Activated naive CD8-positive, alpha-beta T cell treated with anti-CD3 and anti-CD28 coated beads, Interleukin-2, amount 10 ng/mL, durations not matched to agents 7 days and 5 days (primary cell): Measurements from ENCODE around the gene PADI3. TPM values are rescaled to one million over a fixed set of nuclear protein-coding genes. Genes with fewer than 3 reads are reported as not detected.

Experiments
- ATAC-seq: fragments of 150-1000 bp; cut with Tn5 transposase; one replicate; pipeline ENCODE4 v1.10.0; 2021; ENCODE audit warnings: low read depth, moderate library complexity
- POLR2A ChIA-PET: fragments of 350-600 bp; sonication (Branson Sonifier 250); formaldehyde crosslinking; loops from one replicate; lab custom pipeline; 2021; ENCODE audit warnings: antibody characterized with exemption; lab: Charles Lee
- DNase-seq: peaks from one replicate; pipeline ENCODE4 v3.0.0; 2021
- H3K27ac Mint-ChIP-seq: one replicate; pipeline ENCODE4 v1.8.0; 2022; ENCODE audit warnings: mild to moderate bottlenecking, mixed read lengths
- H3K27me3 Mint-ChIP-seq: one replicate; pipeline ENCODE4 v1.8.0; 2022; ENCODE audit warnings: mild to moderate bottlenecking, moderate library complexity, mixed read lengths
- H3K36me3 Mint-ChIP-seq: one replicate; pipeline ENCODE4 v1.8.0; 2021; ENCODE audit warnings: mild to moderate bottlenecking, mixed read lengths
- H3K4me1 Mint-ChIP-seq: one replicate; pipeline ENCODE4 v1.8.0; 2021; ENCODE audit warnings: mixed read lengths
- H3K4me3 Mint-ChIP-seq: one replicate; pipeline ENCODE4 v1.8.0; 2022; ENCODE audit warnings: mild to moderate bottlenecking, moderate library complexity, mixed read lengths
- H3K9me3 Mint-ChIP-seq: one replicate; pipeline ENCODE4 v1.8.0; 2021; ENCODE audit warnings: mixed read lengths
- total RNA-seq, 2 experiments: library from RNA; stranded (reverse); gene quantifications; one replicate each; pipeline ENCODE4 v1.2.3, GENCODE V29; 2021

The PADI3 gene
- not detected for total RNA-seq

- no peak for DNase-seq
Measured at GRCh38 chr1:17248781-17249180, at the start of gene PADI3. PADI3 (plus strand) TSS chr1:17249098; CDS start chr1:17249138, 40 bp downstream.

DNA sequence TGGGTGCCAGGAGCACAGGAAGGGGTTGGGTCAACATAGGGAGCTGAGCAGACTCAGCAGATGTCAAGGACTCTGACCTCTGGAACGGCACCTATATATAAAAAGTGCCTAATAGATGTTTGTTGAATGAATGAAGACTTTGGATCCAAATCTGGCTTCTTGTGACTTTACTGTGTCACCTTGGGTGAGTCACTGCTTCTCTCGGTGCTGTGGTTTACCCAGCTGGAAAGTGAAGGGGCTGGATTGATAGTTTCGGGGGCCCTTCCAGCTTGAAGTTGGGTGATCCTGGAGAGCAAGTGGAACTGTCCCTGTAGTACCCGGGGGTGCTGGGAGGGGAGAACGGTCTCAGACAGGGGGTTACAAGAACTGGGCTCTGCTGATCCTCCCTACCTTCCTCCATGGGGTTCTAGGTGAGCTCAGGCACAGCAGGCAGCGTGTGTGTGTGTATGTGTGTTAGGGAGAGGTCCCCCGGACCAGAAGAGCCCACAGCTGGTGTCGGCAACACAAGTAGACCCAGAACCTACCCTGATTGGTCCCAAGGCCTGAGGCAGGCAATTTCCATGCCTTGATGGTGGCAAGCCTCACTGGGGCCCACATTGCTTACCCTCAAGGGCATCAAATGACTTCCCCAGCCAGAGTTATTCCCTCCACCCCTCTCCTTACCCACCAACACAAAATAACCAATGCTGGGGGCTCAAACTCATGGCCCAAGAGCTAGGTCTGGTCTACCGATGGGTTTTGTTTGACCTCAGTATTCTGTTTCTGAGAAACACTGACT is 49.4 kb upstream of the PADI3 start:
- Mint-ChIP-seq H3K4me1 (peaks cover 36% of the 10 kb centered on the region), H3K27ac (no peak overlapping the region), H3K9me3 (no peaks in the 10 kb centered on the region), H3K4me3 (no peak overlapping the region), H3K36me3 (no peaks in the 10 kb centered on the region), H3K27me3 (peaks cover 23% of the 10 kb centered on the region)
- peak; percentile 25 for DNase-seq
- POLR2A ChIA-PET, result interaction anchor here (2.0 kb wide), 1 partner anchor 9 kb away, joined by 5 read pairs; no protein-coding TSS in a partner anchor
- ATAC-seq, result no peak

More at GRCh38 chr1:17248781-17249180, at the start of gene PADI3:
- H3K27ac Mint-ChIP-seq, result no peak within 1 kb of the TSS
- H3K4me3 Mint-ChIP-seq, result no peak within 1 kb of the TSS
- H3K36me3 Mint-ChIP-seq, result no peaks in the 10 kb centered on the region
- POLR2A ChIA-PET, result no interaction called here
- no peaks in the 10 kb centered on the region for H3K4me1 Mint-ChIP-seq
- no peak for ATAC-seq
- peaks cover 6% of the 10 kb centered on the region for H3K27me3 Mint-ChIP-seq
- H3K9me3 Mint-ChIP-seq, result no peaks in the 10 kb centered on the region

GRCh38 chr1:17200246-17200645 is 48.7 kb upstream of the PADI3 start:
- POLR2A ChIA-PET, result interaction anchor here (2.0 to 2.2 kb wide), 2 partner anchors 8 to 18 kb away, joined by 5 to 6 read pairs; no protein-coding TSS in a partner anchor
- no peak overlapping the region for H3K4me3 Mint-ChIP-seq
- DNase-seq (no peak), ATAC-seq (no peak)
- H3K4me1 Mint-ChIP-seq, result peaks cover 37% of the 10 kb centered on the region
- H3K36me3 Mint-ChIP-seq, result no peaks in the 10 kb centered on the region
- peaks cover 29% of the 10 kb centered on the region for H3K27me3 Mint-ChIP-seq
- H3K27ac Mint-ChIP-seq, result no peak overlapping the region
- H3K9me3 Mint-ChIP-seq, result no peaks in the 10 kb centered on the region

- Mint-ChIP-seq H3K27ac (peak overlapping the region; percentile 79), H3K27me3 (peaks cover 34% of the 10 kb centered on the region), H3K36me3 (no peaks in the 10 kb centered on the region), H3K4me1 (peaks cover 40% of the 10 kb centered on the region), H3K9me3 (no peaks in the 10 kb centered on the region), H3K4me3 (peak overlapping the region; percentile 72)
- DNase-seq (no peak), ATAC-seq (no peak)
- POLR2A ChIA-PET, result interaction anchor here (1.6 to 2.2 kb wide), 2 partner anchors 12 to 19 kb away, joined by 6 to 11 read pairs; no protein-coding TSS in a partner anchor
Measured at GRCh38 chr1:17200756-17201155, 48.1 kb upstream of the PADI3 start.

DNA sequence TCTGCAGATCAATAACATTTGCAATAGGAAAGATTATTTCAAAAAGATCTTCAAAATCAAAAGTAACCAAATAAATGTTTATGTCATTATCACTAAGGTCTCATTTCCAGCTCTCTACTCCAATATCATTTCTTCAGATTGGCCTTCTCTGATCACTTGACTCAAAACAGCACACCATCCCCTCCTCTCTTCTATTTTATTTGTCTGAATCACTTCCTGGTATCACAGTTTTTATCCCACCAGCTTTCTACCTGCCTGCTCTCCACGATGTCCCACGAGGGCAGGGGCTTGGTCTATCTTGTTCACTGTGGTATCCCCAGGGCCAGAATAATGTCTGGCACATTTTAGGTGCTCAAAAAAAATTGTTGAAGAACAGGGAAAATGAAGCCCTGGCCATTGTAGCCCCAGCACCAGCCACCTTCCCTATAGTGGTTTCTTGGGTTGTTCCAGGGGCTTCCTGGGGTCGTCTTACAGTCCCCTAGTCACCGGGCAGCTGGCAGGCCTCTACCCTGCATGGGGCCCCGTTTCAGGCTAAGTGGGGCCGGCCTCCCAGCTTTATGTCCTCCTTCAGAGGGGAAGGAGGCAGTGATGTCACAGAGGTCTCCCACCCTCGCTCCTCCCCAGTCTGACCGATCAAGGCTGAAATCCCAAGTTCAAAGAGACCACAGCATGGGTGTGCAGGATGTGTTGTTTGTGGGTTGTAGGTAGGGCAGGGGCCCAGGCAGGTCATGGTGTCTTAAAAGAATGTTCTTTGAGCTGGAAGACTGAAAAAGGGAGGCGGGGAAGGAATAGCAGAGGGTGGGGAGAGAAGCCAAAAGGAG is 47.5 kb upstream of the PADI3 start:
- no peaks in the 10 kb centered on the region for H3K36me3 Mint-ChIP-seq
- H3K4me1 Mint-ChIP-seq, result peaks cover 41% of the 10 kb centered on the region
- DNase-seq (peak; percentile 65), ATAC-seq (peak; percentile 79)
- no peaks in the 10 kb centered on the region for H3K9me3 Mint-ChIP-seq
- peak overlapping the region; percentile 72 for H3K4me3 Mint-ChIP-seq
- peaks cover 35% of the 10 kb centered on the region for H3K27me3 Mint-ChIP-seq
- H3K27ac Mint-ChIP-seq, result peak overlapping the region; percentile 79
- POLR2A ChIA-PET, result interaction anchor here (0.7 to 2.2 kb wide), 3 partner anchors 9 to 20 kb away, joined by 3 to 11 read pairs (median 6); no protein-coding TSS in a partner anchor

- DNase-seq, result no peak
- peaks cover 27% of the 10 kb centered on the region for H3K27me3 Mint-ChIP-seq
- no peaks in the 10 kb centered on the region for H3K9me3 Mint-ChIP-seq
- no peak within 1 kb of the TSS for H3K4me3 Mint-ChIP-seq
- POLR2A ChIA-PET, result interaction anchor here (1.3 kb wide), 1 partner anchor 8 kb away, joined by 4 read pairs; no protein-coding TSS in a partner anchor
- no peak for ATAC-seq
- peak within 1 kb of the TSS; percentile 72 for H3K27ac Mint-ChIP-seq
- peaks cover 55% of the 10 kb centered on the region for H3K4me1 Mint-ChIP-seq
- no peaks in the 10 kb centered on the region for H3K36me3 Mint-ChIP-seq
Measured at GRCh38 chr1:17204546-17205440, 44.1 kb upstream of the PADI3 start, which contains the start of gene PADI1. PADI1 (plus strand) TSS chr1:17205128; CDS start chr1:17205218, 90 bp downstream.

DNA sequence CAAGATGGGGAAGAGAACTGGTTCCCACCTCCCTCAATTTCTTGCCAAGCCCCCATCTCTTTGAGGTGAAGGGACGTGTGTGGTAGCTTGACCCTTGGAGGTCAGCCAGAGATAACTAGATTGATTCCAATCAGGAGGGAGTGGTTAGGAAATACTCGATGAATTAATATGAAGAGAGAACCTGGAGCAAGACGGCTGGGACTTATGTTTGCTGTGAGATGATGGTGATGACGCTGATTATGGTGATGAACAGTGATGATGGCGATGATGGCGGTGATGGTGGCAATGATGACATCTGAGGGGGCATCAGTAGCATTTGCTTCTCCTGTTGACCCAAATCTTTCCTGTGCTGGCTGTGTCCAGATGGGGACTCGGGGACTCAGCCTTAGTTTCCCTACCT is 43.2 kb upstream of the PADI3 start:
- ATAC-seq (no peak), DNase-seq (no peak)
- POLR2A ChIA-PET, result no interaction called here
- H3K9me3 Mint-ChIP-seq, result no peaks in the 10 kb centered on the region
- no peak overlapping the region for H3K4me3 Mint-ChIP-seq
- peaks cover 59% of the 10 kb centered on the region for H3K4me1 Mint-ChIP-seq
- peaks cover 32% of the 10 kb centered on the region for H3K27me3 Mint-ChIP-seq
- H3K36me3 Mint-ChIP-seq, result no peaks in the 10 kb centered on the region
- peak overlapping the region; percentile 52 for H3K27ac Mint-ChIP-seq

- Mint-ChIP-seq H3K36me3 (no peaks in the 10 kb centered on the region), H3K27me3 (peaks cover 37% of the 10 kb centered on the region), H3K4me1 (peaks cover 60% of the 10 kb centered on the region), H3K27ac (peak overlapping the region; percentile 7), H3K9me3 (no peaks in the 10 kb centered on the region), H3K4me3 (no peak overlapping the region)
- POLR2A ChIA-PET, result no interaction called here
- DNase-seq (no peak), ATAC-seq (no peak)
Measured at GRCh38 chr1:17206196-17206595, 42.7 kb upstream of the PADI3 start.

GRCh38 chr1:17207046-17207445 is 41.9 kb upstream of the PADI3 start:
- ATAC-seq, result no peak
- H3K36me3 Mint-ChIP-seq, result no peaks in the 10 kb centered on the region
- peak overlapping the region; percentile 91 for H3K27ac Mint-ChIP-seq
- H3K4me1 Mint-ChIP-seq, result peaks cover 58% of the 10 kb centered on the region
- no peaks in the 10 kb centered on the region for H3K9me3 Mint-ChIP-seq
- H3K4me3 Mint-ChIP-seq, result peak overlapping the region; percentile 32
- no peak for DNase-seq
- POLR2A ChIA-PET, result interaction anchor here (0.6 kb wide), 1 partner anchor 24 kb away, joined by 3 read pairs; no protein-coding TSS in a partner anchor
- H3K27me3 Mint-ChIP-seq, result peaks cover 42% of the 10 kb centered on the region

DNA sequence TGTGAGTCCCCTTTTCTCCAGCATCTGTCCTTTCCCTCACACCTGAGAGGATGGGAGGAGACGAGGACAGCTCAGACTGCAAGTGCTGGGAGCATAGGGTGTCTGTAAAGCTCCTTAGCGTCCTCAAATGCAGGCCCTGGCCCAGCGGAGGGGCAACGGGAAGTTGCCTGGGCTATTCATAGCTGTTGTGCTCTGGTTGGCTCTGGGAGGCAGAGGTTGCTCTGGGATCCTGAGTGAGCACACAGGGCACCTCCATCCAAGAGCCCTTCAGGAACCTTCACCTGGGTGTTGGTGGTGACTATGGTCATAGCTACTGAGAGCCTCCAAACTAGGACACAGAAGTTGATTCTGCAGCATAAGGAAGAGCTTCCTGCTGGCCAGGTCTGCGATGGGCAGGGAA is 41.4 kb upstream of the PADI3 start:
- Mint-ChIP-seq H3K27me3 (peaks cover 44% of the 10 kb centered on the region), H3K36me3 (no peaks in the 10 kb centered on the region), H3K4me3 (peak overlapping the region; percentile 68), H3K9me3 (no peaks in the 10 kb centered on the region), H3K27ac (peak overlapping the region; percentile 91), H3K4me1 (peaks cover 59% of the 10 kb centered on the region)
- POLR2A ChIA-PET, result interaction anchor here (0.6 to 1.2 kb wide), 3 partner anchors 8 to 81 kb away, joined by 3 to 5 read pairs (median 3); no protein-coding TSS in a partner anchor
- DNase-seq (no peak), ATAC-seq (no peak)

DNA sequence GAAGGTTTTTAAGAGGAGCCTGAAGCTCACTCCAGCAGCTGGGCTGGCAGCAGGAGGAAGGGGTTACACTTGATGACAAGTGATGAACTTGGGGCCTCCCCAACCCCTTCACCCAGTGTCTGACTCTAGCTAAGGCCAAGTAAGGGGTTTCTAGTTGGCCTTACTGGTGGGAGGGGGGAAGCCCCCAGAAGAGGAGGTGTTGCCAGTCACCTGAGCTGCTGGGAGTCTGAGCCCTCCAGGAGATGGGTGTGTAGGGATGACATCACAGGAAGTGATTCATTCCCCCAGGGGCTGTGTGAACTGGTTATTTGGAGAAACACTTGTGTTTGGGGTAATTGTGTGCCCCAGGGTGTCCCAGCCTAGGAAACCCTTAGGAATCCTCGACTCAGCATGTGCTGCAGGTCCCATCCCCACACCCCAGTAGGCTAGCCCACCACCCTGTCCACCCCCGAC is 40.9 kb upstream of the PADI3 start:
- ATAC-seq (peak; percentile 89), DNase-seq (peak; percentile 58)
- Mint-ChIP-seq H3K36me3 (no peaks in the 10 kb centered on the region), H3K4me1 (peaks cover 59% of the 10 kb centered on the region), H3K9me3 (no peaks in the 10 kb centered on the region), H3K4me3 (peak overlapping the region; percentile 68), H3K27ac (peak overlapping the region; percentile 91), H3K27me3 (peaks cover 48% of the 10 kb centered on the region)
- POLR2A ChIA-PET, result interaction anchor here (0.9 to 1.2 kb wide), 2 partner anchors 9 to 82 kb away, joined by 3 to 5 read pairs; no protein-coding TSS in a partner anchor

DNA sequence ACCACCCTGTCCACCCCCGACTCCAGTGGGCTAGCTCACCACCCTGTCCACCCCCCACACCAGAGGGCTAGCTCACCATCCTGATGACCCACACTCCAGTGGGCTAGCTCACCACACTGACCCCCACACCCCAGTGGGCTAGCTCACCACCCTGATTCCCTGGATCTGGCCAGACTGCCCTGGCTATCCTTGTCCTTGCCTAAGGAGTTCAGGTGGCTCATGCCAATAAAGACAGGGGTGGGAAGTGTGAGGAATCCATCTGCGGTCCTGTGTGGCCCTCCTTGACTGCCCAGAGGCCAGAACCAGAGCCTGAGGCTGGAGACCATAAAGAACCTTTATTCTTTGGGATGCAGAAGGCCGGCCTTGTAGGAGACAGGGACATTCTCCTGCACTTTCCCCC is 40.4 kb upstream of the PADI3 start:
- Mint-ChIP-seq H3K4me3 (peak overlapping the region; percentile 28), H3K4me1 (peaks cover 60% of the 10 kb centered on the region), H3K27me3 (peaks cover 50% of the 10 kb centered on the region), H3K36me3 (no peaks in the 10 kb centered on the region), H3K9me3 (no peaks in the 10 kb centered on the region), H3K27ac (peak overlapping the region; percentile 91)
- ATAC-seq, result no peak
- POLR2A ChIA-PET, result interaction anchor here (0.9 to 1.2 kb wide), 2 partner anchors 9 to 82 kb away, joined by 3 to 5 read pairs; no protein-coding TSS in a partner anchor
- no peak for DNase-seq
